DMS79 (cell line): ENCODE measurements around the gene GLT1D1.

Source experiments
- DNase-seq: peaks from one replicate; lab custom pipeline; 2025; lab: John Stamatoyannopoulos, UW

GLT1D1 gene

DNA sequence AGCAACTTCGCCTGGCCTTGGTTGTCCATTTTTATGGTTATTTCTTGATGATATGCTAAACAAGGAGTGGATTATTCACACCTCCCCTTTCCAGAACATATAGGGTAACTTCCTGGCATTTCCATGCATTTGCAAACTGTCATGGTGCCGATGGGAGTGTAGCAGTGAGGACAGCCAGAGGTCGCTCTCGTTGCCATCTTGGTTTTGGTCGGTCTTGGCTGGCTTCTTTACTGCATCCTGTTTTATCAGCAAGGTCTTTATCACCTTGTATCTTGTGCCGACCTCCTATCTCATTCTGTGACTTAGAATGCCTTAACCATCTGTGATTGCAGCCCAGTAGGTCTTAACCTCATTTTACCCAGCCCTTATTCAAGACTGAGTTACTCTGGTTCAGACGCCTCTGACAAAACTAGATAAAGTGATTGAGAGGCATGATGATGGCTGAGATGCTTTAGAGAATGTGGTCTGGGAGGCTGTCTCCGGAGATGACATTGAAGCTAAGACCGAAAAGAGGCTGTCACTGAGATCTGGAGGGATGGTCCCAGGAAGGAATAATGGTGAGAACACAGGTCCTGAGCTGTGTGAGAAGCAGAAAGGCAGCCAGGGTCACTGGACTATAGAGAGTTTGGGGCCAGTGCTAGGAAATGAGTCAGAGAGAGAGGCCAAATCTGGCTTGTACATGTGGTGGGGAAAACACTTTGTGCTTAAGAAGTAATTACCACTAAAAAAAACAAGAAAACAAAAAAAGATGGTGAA, 2.9 kb downstream of the GLT1D1 start:
- DNase-seq = no peak

GRCh38 chr12:128856791-128857078, 3.5 kb downstream of the GLT1D1 start:
- no peak for DNase-seq

- DNase-seq = no peak
These were observed 4.0 kb downstream of the GLT1D1 start for GRCh38 chr12:128857133-128857763.

DNA sequence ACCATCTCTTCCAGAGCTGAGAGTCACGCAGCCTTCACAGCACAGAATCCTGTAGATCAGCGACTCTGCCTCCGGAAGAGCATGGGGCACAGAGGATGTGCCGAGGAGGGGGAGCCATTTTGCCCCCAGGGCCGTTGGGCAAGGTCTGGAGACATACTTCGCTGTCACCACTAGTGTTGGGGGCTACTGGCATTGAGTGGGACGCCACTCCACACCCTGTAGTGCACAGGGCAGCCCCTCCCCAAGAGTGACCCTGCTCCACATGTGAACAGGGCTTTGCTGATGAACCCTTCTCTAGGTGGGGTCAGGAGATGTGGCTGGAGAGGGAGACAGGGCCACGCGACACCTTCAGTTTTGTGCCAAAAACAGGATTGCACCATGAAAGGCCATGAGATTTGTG, 6.0 kb downstream of the GLT1D1 start:
- no peak for DNase-seq

DNA sequence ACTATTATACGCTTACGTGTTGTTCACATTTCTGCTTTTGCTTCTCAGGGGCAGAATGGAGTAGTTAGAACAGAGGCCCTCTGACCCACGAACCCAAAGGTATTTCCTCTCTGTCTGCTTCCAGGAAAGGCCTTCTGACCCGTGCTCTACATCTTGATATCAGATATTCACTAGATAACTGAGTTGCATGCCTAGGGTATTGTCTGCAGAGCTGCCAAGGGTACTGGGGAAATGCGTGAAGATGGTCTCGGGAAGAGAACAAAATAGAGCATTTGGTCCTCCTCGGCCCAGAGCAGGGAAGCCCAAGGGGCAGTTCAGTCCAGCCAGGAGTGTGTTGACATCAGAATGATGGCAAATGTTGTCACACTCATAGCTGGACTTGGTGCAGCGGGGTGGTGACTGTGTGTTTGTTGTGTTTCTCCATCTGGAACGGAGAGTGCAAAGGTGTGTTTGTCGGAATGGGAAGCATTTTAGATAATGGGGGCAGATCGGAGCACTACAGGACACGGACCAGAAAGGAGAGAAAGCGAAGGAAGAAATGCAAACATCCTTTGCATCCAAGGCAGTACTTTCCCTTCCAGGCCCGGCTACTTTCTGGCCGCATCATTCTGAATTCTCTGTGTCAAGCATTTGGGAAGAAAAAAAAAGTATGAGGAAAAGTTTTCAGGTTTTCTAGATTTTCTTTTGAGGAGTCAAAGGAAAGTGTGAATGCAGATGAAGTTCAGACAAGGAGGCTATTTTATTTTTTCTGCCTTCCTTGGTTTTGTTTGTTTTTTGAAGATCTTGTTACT, 8.1 kb downstream of the GLT1D1 start:
- no peak for DNase-seq

DNA sequence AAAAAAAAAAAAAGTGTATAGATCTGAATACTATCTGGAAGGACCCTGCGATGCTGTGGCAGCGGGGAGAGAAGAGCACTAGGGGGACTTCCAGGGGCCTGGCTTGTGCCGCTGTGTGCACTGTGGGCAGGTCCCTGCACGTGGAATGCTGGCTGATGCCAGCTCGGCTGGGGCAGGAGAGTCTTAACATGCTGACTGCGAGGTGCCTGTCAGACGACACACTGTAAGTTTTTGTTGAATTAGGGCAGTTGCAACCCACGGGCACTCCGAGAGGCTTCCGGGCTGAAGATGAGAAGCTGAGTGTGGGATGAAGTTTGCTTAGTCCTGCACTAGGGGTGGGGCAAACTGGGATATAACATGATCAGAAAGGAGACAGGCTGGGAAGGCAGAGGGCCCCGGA, 10.7 kb downstream of the GLT1D1 start:
- no peak for DNase-seq

- peak; percentile 45 for DNase-seq
These were observed 11.4 kb downstream of the GLT1D1 start for GRCh38 chr12:128864516-128865186.

GRCh38 chr12:128867466-128867865, 14.2 kb downstream of the GLT1D1 start:
- no peak for DNase-seq

GRCh38 chr12:128871516-128871892, 18.2 kb downstream of the GLT1D1 start:
- DNase-seq = no peak

GRCh38 chr12:128872303-128872702, 19.0 kb downstream of the GLT1D1 start:
- DNase-seq = no peak

- DNase-seq = no peak
These were observed 23.3 kb downstream of the GLT1D1 start for GRCh38 chr12:128876559-128876958.

GRCh38 chr12:128879898-128880764, 26.9 kb downstream of the GLT1D1 start:
- DNase-seq = no peak

DNA sequence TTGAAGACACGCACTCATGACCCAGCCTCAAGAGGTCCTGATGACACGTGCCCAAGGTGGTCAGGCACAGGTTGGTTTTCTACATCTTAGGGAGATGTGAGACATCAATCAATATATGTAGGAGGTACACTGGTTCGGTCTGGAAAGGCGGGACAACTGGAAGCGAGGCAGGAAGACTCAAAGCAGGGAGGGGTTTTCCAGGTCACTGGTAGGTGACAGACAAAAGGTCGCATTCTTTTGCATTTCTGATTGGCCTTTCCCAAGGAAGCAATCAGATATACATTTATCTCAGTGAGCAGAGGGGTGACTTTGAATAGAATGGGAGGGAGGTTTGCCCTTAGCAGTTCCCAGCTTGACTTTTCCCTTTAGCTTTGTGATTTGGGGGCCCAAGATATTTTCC, 38.6 kb downstream of the GLT1D1 start:
- DNase-seq = no peak

DNA sequence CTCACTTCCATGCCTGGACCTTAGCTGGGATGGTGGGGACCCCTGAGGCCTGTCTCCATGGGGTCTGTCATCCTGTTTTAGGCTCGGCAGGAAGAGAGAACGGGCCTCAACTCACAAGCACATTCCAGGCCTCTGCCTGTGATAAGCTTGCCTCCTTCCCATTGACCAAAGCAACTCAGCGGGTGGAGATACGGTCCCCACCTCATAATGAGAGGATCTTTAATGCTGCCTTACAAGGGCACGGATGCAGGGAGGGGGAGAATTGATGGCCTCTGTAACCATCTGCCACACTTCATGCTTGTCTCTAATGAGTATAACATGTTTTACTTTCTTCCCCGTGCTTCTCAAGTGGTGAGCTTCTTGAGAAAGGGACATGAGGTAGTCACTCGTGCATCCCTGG, 50.0 kb downstream of the GLT1D1 start:
- DNase-seq = no peak

GRCh38 chr12:128905003-128905544, 51.8 kb downstream of the GLT1D1 start:
- no peak for DNase-seq

DNA sequence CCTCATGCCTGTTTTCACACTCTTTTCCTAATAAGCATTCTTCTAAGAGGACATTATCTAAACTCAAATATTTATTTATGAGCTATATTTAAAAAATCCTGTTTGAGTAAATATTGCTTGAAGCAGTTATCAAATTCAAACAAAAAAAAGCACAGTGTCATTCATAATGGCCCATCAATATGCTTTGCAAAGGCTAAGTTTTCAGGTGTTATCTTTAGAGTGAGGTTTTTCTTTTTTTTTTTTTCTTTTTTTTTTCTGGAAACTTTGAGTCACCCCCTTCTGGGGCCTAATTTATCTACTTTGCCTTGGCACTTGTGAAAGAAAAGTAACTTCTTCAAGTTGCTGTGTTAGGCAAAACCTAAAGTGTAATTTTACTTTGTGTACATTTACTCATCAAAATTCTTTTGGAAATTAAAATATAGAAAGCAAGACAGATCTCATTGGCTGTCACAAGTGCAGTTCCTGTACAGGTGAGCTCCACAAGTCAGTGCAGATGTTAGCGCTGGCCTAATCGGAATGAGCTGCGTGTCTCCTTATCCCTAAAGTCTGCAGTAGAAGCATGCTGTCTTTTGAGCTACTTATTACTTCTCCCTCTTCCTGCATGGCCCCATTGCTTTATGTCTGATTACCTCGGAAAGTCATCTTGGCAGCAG, 53.3 kb downstream of the GLT1D1 start:
- no peak for DNase-seq

DNA sequence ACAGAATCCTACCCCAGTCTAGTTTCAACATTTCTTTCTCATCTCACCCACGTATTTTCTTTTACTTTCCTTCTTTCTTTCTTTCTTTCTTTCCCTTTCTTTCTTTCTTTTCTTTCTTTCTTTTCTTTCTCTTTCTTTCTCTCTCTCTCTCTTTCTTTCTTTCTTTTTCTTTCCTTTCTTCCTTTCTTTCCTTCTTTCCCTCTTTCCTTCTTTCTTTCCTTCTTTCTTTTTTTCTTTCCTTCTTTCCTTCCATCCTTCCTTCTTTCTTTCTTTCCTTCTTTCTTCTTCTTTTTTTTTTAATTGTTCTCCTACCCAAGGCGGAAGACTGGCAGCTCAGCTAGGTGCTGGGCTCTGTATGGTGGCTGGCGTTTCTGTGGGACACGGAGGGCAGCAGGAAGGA, 55.0 kb downstream of the GLT1D1 start:
- DNase-seq = no peak

- DNase-seq = no peak
These were observed 56.4 kb downstream of the GLT1D1 start for GRCh38 chr12:128909653-128910052.

DNA sequence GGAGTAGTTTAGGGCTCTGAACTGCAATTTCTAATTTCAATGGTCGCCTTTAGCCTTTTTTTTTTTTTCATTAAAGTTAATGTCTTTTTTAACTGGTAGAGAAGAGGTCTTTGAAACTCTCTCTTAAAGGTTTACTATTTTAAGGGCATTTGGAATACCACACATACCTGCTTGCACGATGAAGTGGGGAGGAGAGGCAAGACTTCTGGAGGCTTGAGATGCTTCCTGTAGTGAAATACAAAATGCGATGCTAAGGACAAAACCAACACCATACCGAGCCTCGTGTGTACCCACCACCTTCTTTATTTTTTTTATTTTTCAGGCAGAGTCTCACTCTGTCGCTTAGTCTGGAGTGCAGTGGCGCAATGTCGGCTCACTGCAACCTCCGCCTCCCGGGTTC, 57.4 kb downstream of the GLT1D1 start:
- DNase-seq = no peak

DNA sequence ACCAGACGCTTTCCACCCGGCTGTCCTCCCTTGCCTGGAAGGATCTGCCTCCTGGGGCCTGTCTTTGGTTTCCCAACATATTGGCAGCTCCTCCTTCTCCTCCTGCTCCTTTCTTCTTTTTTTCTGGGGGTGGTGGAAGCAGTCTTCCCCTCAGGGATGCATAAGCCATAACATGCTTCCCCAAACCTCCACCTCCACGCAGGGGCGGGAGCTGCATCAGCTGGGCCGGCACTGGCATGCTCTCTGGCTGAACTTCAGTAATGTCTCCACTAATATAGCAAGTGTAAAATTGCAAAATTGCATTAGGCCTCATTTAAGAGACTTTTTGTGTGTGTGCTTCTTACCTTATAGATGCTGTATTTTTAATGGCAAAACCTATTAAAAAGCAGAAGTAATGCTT, 58.6 kb downstream of the GLT1D1 start:
- DNase-seq = no peak
